ENCODE data around the gene SEMA4B.
"Not testable (repeated sequence)": the region's sequence is repeated elsewhere in the genome, so short reads cannot be mapped to it uniquely, and the experiment has no call there.

Gene SEMA4B

DNA sequence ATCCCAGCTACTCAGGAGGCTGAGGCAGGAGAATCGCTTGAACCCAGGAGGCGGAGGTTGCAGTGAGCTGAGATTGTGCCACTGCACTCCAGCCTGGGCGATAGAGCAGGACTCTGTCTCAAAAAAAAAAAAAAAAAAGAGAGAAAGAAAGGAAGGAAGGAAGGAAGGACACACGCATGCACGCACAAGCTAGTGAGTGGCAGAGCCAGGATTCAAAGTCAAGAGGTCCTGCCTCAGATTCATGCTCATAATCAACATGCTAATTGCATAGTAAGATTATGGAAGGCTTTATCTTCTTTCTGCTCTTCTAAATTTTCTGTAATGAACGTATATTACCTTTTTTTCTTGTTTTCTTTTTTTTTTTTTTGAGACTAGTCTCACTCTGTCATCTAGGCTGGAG, 59.6 kb downstream of the SEMA4B start:
- H3K4me1 ChIP-seq; H3K4me3 ChIP-seq; H3K9me3 ChIP-seq; H3K36me3 ChIP-seq (replicated peaks); H3K27me3 ChIP-seq (ENCODE audit: low read depth); in situ Hi-C loops (cut with MboI; ENCODE audit: low sequenced_read_pairs); DNase-seq (ENCODE audit: low spot score in 2 of 2): not testable (repeated sequence)

GRCh38 chr15:90261811-90262210, 60.7 kb downstream of the SEMA4B start:
- Histone ChIP-seq H3K4me3 (no peak overlapping the region), H3K27me3 (ENCODE audit: low read depth) (no peaks in the 10 kb centered on the region), H3K36me3 (replicated peaks) (0 out of 2 replicates have a peak, but pooled peaks cover 3% of the 10 kb centered on the region), H3K9me3 (no peaks in the 10 kb centered on the region), H3K4me1 (peaks cover 10% of the 10 kb centered on the region)
- no peak for DNase-seq (ENCODE audit: low spot score in 2 of 2)
- in situ Hi-C loops (cut with MboI; ENCODE audit: low sequenced_read_pairs), result no loop called here

- H3K9me3 ChIP-seq, result no peaks in the 10 kb centered on the region
- no peak overlapping the region for H3K4me3 ChIP-seq
- no peak for DNase-seq (ENCODE audit: low spot score in 2 of 2)
- in situ Hi-C loops (cut with MboI; ENCODE audit: low sequenced_read_pairs), result no loop called here
- peaks cover 12% of the 10 kb centered on the region for H3K4me1 ChIP-seq
- no peaks in the 10 kb centered on the region for H3K27me3 ChIP-seq (ENCODE audit: low read depth)
- peaks cover 7% of the 10 kb centered on the region; the same call in 1 of the 2 replicates for H3K36me3 ChIP-seq (replicated peaks)
These were observed 61.3 kb downstream of the SEMA4B start for GRCh38 chr15:90262426-90262825.

DNA sequence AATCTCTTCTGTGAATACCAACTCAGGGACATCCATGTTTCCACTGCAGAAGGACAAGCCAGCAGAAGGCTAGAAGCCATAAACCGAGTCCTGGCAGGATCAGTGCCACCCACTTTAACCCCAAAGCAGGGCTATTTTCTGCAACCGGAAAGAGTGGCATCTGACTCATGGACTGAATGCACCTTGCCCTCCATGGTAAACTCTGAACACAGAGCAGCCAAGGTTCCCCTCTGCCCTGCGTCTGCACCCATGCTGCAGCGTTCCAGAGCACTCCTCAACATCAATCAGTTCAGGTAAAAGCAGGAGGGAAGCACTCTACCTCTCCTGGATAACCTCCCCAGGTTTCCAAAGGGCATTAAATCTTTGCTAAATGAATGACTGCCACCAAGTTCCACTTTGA, 63.5 kb downstream of the SEMA4B start:
- peaks cover 21% of the 10 kb centered on the region for H3K4me1 ChIP-seq
- in situ Hi-C loops (cut with MboI; ENCODE audit: low sequenced_read_pairs), result no loop called here
- DNase-seq (ENCODE audit: low spot score in 2 of 2), result no peak

DNA sequence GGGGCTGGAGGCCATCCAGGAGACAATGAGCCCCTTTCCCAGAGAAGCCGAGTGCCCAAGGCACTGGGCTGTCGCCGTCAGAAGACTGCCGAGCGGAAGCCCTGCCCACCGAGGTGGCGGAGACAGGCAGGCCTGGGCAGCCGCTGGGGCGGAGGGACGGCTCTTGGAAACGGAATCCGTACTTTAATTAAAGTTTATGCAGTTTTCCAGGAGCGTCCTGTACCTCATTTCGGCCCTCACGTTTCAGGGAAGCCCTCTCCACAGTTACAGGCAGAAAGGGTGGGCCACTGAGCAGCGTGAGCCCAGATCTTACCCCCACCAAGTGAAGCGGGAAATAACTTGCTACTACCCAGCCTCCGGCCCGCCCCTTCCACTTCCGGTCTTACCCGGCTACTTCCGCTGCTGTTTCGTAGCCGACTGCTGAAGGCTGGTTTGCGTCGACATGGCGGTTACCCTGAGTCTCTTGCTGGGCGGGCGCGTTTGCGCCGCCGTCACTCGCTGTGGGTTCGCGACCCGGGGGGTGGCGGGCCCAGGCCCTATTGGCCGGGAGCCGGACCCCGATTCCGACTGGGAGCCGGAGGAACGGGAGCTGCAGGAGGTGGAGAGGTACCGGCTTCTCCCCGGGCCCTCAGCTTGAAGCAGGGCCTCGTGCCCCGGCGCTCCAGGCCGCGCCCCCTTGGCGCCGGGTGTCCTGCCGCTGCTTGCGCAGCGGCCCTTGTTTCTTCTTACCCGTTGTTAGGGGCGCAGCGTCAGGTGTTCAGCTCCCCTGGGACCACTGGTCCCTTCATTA, 64.3 kb downstream of the SEMA4B start, which contains the start of gene NGRN:
Gene NGRN (plus strand): TSS at position 402 of the 790 bp plus-strand sequence. CDS start 41 bp downstream, at position 443.
- peaks cover 20% of the 10 kb centered on the region for H3K36me3 ChIP-seq (replicated peaks)
- no peaks in the 10 kb centered on the region for H3K9me3 ChIP-seq
- peak; percentile 85 to 93 for DNase-seq (ENCODE audit: low spot score in 2 of 2)
- no peaks in the 10 kb centered on the region for H3K27me3 ChIP-seq (ENCODE audit: low read depth)
- H3K4me3 ChIP-seq, result peak within 1 kb of the TSS; percentile 90
- in situ Hi-C loops (cut with MboI; ENCODE audit: low sequenced_read_pairs), result no loop called here
- H3K4me1 ChIP-seq, result peaks cover 21% of the 10 kb centered on the region

More for the DNA sequence above, 63.5 kb downstream of the SEMA4B start:
- Histone ChIP-seq H3K27me3 (ENCODE audit: low read depth) (no peaks in the 10 kb centered on the region), H3K9me3 (no peaks in the 10 kb centered on the region), H3K36me3 (replicated peaks) (peaks cover 14% of the 10 kb centered on the region), H3K4me3 (peak overlapping the region; percentile 90)

DNA sequence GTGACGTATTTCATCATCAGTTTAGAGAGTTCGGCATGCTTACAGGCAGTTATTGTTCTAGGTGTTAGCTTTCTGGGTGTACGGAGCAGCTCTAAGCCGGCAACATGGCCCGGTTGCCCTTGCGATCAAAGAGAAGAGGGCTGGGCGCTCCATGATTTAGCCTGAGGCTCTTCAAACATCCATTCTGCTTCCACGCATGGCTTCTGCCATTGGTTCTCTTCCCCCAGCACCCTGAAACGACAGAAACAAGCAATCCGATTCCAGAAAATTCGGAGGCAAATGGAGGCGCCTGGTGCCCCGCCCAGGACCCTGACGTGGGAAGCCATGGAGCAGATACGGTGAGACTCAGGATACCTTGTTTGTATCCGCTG, 64.9 kb downstream of the SEMA4B start:
- Histone ChIP-seq H3K27me3 (ENCODE audit: low read depth) (no peaks in the 10 kb centered on the region), H3K36me3 (replicated peaks) (peaks cover 25% of the 10 kb centered on the region), H3K9me3 (no peaks in the 10 kb centered on the region), H3K4me1 (peaks cover 21% of the 10 kb centered on the region), H3K4me3 (peak overlapping the region; percentile 90)
- DNase-seq (ENCODE audit: low spot score in 2 of 2), result peak; percentile 26 to 63
- in situ Hi-C loops (cut with MboI; ENCODE audit: low sequenced_read_pairs), result no loop called here

DNA sequence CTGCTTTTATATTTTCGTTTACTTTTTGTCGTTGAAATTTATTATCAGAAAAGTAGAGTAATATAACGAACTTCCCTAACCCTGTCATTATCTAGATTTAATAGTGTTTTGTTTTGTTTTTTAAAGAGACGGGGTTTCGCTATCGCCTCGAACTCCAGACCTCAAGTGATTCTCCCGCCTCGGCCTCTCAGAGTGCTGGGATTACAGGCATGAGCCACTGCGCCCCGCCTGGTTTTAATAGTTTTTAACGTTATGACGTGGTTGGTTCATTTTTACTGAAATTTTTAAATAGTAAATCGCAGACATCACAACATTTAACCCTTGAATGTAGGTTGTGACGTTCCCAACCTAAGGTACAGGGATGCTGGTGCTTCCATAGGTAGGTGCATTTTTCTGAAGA, 65.4 kb downstream of the SEMA4B start:
- H3K9me3 ChIP-seq, result no peaks in the 10 kb centered on the region
- peak overlapping the region; percentile 90 for H3K4me3 ChIP-seq
- no peaks in the 10 kb centered on the region for H3K27me3 ChIP-seq (ENCODE audit: low read depth)
- peak in 1 of 2 experiments; percentile 39 for DNase-seq (ENCODE audit: low spot score in 2 of 2)
- in situ Hi-C loops (cut with MboI; ENCODE audit: low sequenced_read_pairs), result no loop called here
- H3K36me3 ChIP-seq (replicated peaks), result peaks cover 30% of the 10 kb centered on the region
- H3K4me1 ChIP-seq, result peaks cover 21% of the 10 kb centered on the region

DNA sequence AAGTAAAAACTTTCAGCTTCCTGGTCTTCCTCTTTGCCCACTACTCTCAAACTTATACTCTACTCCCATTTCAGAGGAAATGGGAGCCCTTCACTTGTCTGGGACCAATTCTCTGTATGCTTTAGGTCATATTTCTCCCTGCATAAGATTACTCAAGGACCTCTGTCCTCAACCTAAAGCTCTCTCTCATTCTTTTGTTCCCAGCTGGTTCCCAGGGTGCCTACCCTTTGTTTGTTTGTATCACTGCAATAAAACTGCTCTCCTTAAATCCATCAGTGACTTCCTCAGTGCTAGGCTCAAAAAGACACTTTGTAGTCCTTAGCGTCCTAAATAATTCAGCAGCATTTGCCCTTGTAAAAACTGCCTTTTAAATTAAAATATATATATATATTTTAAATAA, 67.3 kb downstream of the SEMA4B start:
- Histone ChIP-seq H3K9me3 (no peaks in the 10 kb centered on the region), H3K36me3 (replicated peaks) (peaks cover 49% of the 10 kb centered on the region), H3K4me3 (peak overlapping the region; percentile 90; the same call in 1 of the 2 replicates), H3K4me1 (peaks cover 21% of the 10 kb centered on the region), H3K27me3 (ENCODE audit: low read depth) (no peaks in the 10 kb centered on the region)
- in situ Hi-C loops (cut with MboI; ENCODE audit: low sequenced_read_pairs), result no loop called here
- peak; percentile 67 to 94 for DNase-seq (ENCODE audit: low spot score in 2 of 2)

- H3K9me3 ChIP-seq, result no peaks in the 10 kb centered on the region
- in situ Hi-C loops (cut with MboI; ENCODE audit: low sequenced_read_pairs), result no loop called here
- no peaks in the 10 kb centered on the region for H3K27me3 ChIP-seq (ENCODE audit: low read depth)
- no peak for DNase-seq (ENCODE audit: low spot score in 2 of 2)
- peaks cover 50% of the 10 kb centered on the region for H3K36me3 ChIP-seq (replicated peaks)
- no peak overlapping the region for H3K4me3 ChIP-seq
- peaks cover 15% of the 10 kb centered on the region for H3K4me1 ChIP-seq
These were observed 69.5 kb downstream of the SEMA4B start for GRCh38 chr15:90270502-90271150.

DNA sequence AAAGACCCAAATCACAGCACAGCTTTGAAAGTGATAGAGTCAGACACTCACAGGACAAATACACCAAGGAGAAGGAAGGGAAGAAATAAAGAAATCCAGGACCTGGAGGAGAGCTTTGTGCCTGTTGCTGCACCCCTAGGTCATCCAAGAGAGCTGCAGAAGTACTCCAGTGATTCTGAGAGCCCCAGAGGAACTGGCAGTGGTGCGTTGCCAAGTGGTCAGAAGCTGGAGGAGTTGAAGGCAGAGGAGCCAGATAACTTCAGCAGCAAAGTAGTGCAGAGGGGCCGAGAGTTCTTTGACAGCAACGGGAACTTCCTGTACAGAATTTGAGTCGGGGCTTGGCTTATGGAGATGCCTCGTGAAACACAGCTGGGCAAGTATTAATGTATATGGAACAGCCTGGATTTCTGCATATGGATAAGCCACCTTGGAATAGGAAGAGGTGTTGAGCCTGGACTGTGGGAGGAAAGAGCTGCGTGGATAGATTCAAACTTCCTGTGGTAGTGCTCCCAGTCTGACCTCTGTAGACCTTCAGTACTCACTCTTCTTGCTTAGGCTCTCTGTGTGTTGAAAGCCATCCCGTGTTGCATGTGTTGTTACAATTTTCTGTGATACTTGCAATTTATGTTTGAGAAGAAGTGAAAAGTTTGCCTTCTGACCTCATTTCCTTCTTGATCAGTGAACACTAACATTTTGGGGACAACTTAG, 70.5 kb downstream of the SEMA4B start:
- Histone ChIP-seq H3K4me1 (peaks cover 14% of the 10 kb centered on the region), H3K9me3 (no peaks in the 10 kb centered on the region), H3K4me3 (no peak overlapping the region), H3K27me3 (ENCODE audit: low read depth) (no peaks in the 10 kb centered on the region), H3K36me3 (replicated peaks) (peaks cover 47% of the 10 kb centered on the region)
- in situ Hi-C loops (cut with MboI; ENCODE audit: low sequenced_read_pairs), result no loop called here
- no peak for DNase-seq (ENCODE audit: low spot score in 2 of 2)

- H3K4me1 ChIP-seq; DNase-seq (ENCODE audit: low spot score in 2 of 2); H3K36me3 ChIP-seq (replicated peaks); H3K4me3 ChIP-seq; in situ Hi-C loops (cut with MboI; ENCODE audit: low sequenced_read_pairs); H3K27me3 ChIP-seq (ENCODE audit: low read depth); H3K9me3 ChIP-seq: not testable (repeated sequence)
These were observed 77.3 kb downstream of the SEMA4B start for GRCh38 chr15:90278467-90278866.

Data from HAP-1 (cell line).